ENCODE results near the gene RAB38. TPM values are rescaled to one million over a fixed set of nuclear protein-coding genes. Genes with fewer than 3 reads are reported as not detected.

Gene RAB38
- total RNA-seq, 1 donor = 1.1 TPM

GRCh38 chr11:88188932-88189253 is 13.7 kb upstream of the RAB38 start:
- TF ChIP-seq CTCF (IDR thresholded peaks at IDR 0.05; ENCODE audit: extremely low read depth, low read depth, low read length) = no peak
- no peak overlapping the region for H3K4me2 ChIP-seq (ENCODE audit: insufficient read depth, low read length)

DNA sequence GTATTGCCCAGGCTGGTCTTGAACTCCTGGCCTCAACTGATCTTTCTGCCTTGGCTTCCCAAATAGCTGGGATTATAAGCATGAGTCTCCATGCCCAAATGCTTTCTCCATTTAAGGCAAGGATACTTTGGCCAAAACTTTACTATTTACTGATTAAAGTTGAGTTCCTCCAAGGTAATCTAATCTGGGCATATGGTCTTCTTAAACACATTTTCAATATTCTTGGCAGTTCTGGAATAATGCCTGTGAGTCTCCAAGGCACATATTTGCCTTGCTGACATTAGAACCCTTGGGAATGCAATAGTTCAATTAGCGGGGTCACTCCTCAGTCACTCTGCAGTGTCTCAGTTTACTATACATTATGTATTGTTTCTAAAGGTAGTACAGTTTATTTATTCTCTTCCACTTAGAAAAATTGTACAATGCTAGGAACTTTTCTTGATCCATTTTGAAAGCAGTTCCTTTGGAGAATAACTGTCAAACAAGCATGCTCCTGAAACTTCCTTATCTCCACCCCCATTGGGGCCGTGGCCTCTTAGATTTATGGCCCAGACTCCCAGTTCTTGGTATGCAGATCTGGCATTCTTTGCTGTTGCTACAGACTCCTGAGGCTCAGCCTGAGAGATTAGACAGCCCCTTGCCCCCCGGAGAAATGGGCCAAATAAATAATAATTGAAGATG is 13.1 kb upstream of the RAB38 start:
- Histone ChIP-seq H3K79me2 (ENCODE audit: insufficient read depth, low read length) (no peaks in the 10 kb centered on the region), H4K20me1 (ENCODE audit: insufficient read depth, low read length) (no peaks in the 10 kb centered on the region), H3K27me3 (ENCODE audit: insufficient read depth, low read length) (no peaks in the 10 kb centered on the region), H3K4me3 (ENCODE audit: insufficient read depth, low read length) (no peak overlapping the region), H3K27ac (ENCODE audit: low read depth, low read length) (no peak overlapping the region), H3K9me3 (ENCODE audit: low read depth, low read length) (no peaks in the 10 kb centered on the region), H3K4me1 (ENCODE audit: insufficient read depth, low read length) (no peaks in the 10 kb centered on the region), H3K36me3 (ENCODE audit: insufficient read depth, low read length) (no peaks in the 10 kb centered on the region), H3K4me2 (ENCODE audit: insufficient read depth, low read length) (no peak overlapping the region), H2AFZ (ENCODE audit: low read length) (no peak overlapping the region)
- no peak for TF ChIP-seq CTCF (IDR thresholded peaks at IDR 0.05; ENCODE audit: extremely low read depth, low read depth, low read length)
- DNase-seq (ENCODE audit: insufficient read length, low spot score, missing footprints) = peak; percentile 17

More at GRCh38 chr11:88188932-88189253, 13.7 kb upstream of the RAB38 start:
- H3K27me3 ChIP-seq (ENCODE audit: insufficient read depth, low read length) = no peaks in the 10 kb centered on the region
- no peak overlapping the region for H3K4me3 ChIP-seq (ENCODE audit: insufficient read depth, low read length)
- no peaks in the 10 kb centered on the region for H3K79me2 ChIP-seq (ENCODE audit: insufficient read depth, low read length)
- H2AFZ ChIP-seq (ENCODE audit: low read length) = no peak overlapping the region
- no peaks in the 10 kb centered on the region for H3K36me3 ChIP-seq (ENCODE audit: insufficient read depth, low read length)
- H4K20me1 ChIP-seq (ENCODE audit: insufficient read depth, low read length) = no peaks in the 10 kb centered on the region
- H3K27ac ChIP-seq (ENCODE audit: low read depth, low read length) = no peak overlapping the region
- no peak for DNase-seq (ENCODE audit: insufficient read length, low spot score, missing footprints)
- no peaks in the 10 kb centered on the region for H3K4me1 ChIP-seq (ENCODE audit: insufficient read depth, low read length)
- no peaks in the 10 kb centered on the region for H3K9me3 ChIP-seq (ENCODE audit: low read depth, low read length)

- Histone ChIP-seq H3K9me3 (ENCODE audit: low read depth, low read length) (no peaks in the 10 kb centered on the region), H2AFZ (ENCODE audit: low read length) (no peak overlapping the region), H3K4me3 (ENCODE audit: insufficient read depth, low read length) (no peak overlapping the region), H3K36me3 (ENCODE audit: insufficient read depth, low read length) (no peaks in the 10 kb centered on the region), H4K20me1 (ENCODE audit: insufficient read depth, low read length) (no peaks in the 10 kb centered on the region), H3K27me3 (ENCODE audit: insufficient read depth, low read length) (no peaks in the 10 kb centered on the region), H3K27ac (ENCODE audit: low read depth, low read length) (no peak overlapping the region), H3K4me2 (ENCODE audit: insufficient read depth, low read length) (no peak overlapping the region), H3K79me2 (ENCODE audit: insufficient read depth, low read length) (no peaks in the 10 kb centered on the region), H3K4me1 (ENCODE audit: insufficient read depth, low read length) (peaks cover 12% of the 10 kb centered on the region)
- DNase-seq (ENCODE audit: insufficient read length, low spot score, missing footprints) = no peak
- TF ChIP-seq CTCF (IDR thresholded peaks at IDR 0.05; ENCODE audit: extremely low read depth, low read depth, low read length) = no peak
Measured at GRCh38 chr11:88183233-88183632, 8.0 kb upstream of the RAB38 start.

GRCh38 chr11:88181776-88182175 is 6.5 kb upstream of the RAB38 start:
- no peaks in the 10 kb centered on the region for H3K9me3 ChIP-seq (ENCODE audit: low read depth, low read length)
- peaks cover 18% of the 10 kb centered on the region for H3K4me1 ChIP-seq (ENCODE audit: insufficient read depth, low read length)
- no peaks in the 10 kb centered on the region for H3K36me3 ChIP-seq (ENCODE audit: insufficient read depth, low read length)
- no peaks in the 10 kb centered on the region for H3K79me2 ChIP-seq (ENCODE audit: insufficient read depth, low read length)
- TF ChIP-seq CTCF (IDR thresholded peaks at IDR 0.05; ENCODE audit: extremely low read depth, low read depth, low read length) = no peak
- no peak overlapping the region for H3K4me3 ChIP-seq (ENCODE audit: insufficient read depth, low read length)
- DNase-seq (ENCODE audit: insufficient read length, low spot score, missing footprints) = no peak
- no peaks in the 10 kb centered on the region for H4K20me1 ChIP-seq (ENCODE audit: insufficient read depth, low read length)
- no peak overlapping the region for H3K27ac ChIP-seq (ENCODE audit: low read depth, low read length)
- no peak overlapping the region for H3K4me2 ChIP-seq (ENCODE audit: insufficient read depth, low read length)
- no peaks in the 10 kb centered on the region for H3K27me3 ChIP-seq (ENCODE audit: insufficient read depth, low read length)
- H2AFZ ChIP-seq (ENCODE audit: low read length) = no peak overlapping the region

All from osteoblast (primary cell).